HG02840 (cell line): ENCODE measurements around the gene ANKRD13C.

Source experiments
- ATAC-seq: cut with Tn5 transposase; IDR thresholded peaks from one replicate; pipeline ENCODE4 v1.9.1; 2021; ENCODE audit warnings: mild to moderate bottlenecking, moderate library complexity, moderate number of reproducible peaks; ENCODE audit not compliant: unreplicated experiment, low FRiP score

The ANKRD13C gene

DNA sequence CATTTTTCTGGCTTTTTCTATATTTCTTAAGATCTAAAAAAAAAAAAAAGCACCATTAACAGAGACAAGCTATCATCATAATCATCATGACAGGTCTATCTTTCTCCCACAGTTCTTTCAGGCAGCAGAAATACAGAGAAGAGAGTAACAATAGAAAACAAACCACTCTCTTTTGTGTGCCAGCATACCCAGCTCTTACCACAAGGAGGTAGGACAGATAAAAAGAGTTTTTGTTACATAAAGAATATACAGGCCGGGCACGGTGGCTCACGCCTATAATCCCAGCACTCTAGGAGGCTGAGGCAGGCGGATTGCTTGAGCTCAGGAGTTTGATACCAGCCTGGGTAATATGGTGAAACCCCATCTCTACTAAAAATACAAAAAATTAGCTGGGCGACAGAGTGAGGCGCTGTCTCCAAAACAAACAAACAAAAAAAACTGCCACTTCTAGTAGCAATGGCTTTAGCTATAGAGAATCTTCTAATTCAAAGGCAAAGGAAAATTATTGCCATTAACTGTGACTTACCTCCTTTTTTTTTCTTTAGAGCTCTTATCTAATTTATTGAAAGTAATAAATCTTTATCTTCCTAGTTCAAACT, 39.7 kb downstream of the ANKRD13C start:
- no peak for ATAC-seq

DNA sequence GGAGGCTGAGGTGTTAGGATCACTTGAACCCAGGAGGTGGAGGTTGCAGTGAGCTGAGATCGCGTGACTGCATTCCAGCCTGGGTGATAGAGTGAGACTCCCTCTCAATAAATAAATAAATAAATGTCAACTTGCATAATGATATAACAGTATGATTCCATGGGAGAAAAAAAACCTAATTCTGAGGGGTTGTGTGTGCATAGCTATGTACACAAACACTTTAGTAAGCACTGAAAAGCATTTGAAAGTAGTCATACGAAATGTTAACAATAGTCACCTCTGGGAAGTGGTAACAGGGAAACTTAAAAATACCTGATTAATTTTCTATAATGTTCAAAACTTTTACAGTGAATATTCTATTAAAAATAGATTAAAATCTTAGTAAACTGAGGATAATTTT, 43.2 kb downstream of the ANKRD13C start:
- no peak for ATAC-seq

DNA sequence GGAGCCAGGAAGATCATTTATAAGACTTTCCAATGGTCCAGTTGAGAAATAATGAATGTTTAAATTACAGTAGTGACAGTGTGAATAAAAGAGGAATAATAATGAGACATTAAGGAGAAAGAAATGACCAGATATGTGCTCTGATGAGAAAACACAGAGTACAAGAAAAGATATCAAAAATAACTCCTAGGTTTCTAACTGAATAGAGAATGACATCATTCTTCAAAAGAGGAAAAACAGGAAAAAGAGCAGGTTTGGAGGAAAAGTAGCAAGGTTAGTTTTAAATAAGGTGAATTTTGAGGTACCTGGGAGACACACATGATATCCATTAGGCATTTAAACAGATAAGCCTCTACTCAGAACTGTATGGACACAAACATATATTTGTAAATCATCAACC, 55.0 kb downstream of the ANKRD13C start:
- no peak for ATAC-seq

DNA sequence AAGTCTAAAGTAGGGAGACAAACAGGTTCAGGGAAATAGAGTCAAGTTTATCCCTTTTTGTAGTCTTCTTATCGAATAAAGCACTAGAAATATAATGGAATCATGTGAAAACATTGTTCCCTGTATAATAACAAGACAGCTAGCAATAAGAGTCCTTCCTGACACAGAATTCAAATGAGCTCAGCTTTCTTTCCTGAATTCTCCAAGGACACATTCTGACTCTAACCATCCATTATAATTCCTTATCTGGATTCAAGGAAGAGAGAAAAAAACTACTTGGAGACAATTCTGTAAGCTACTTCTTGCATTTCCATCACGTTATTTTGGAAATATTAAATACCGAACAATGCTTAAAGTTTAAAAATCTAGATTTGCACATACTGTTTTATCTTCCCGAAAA, 58.8 kb downstream of the ANKRD13C start:
- no peak for ATAC-seq

DNA sequence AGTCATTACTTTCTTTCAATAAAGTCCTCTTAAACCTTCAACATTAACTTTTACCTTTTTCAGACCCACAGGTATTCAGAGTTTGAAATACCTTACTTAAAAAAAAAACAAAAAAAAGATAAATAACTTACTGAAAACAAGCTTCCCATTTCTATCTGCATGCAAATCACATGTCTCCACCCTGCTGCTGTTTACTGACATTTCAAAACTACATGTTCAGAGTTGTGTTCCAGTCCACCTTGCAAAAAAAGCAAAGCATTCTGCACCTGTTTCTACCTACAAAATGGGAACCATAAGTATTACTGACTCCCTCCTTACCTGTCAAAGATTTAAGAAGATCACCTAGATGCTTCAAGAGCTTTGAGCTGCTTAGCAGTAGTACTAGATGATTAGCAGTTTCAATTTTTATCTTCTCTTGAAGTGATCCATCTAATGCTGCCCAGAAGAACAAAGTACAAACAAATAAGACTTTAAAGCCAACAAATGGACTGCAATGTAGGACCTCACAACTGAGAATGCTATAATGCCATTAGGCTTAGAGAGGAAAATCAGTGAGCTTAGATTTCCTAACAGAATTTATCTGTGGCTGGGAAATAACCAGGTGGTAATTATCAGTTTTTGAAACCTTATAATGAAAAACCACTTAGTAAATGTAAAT, 61.2 kb downstream of the ANKRD13C start:
- no peak for ATAC-seq

DNA sequence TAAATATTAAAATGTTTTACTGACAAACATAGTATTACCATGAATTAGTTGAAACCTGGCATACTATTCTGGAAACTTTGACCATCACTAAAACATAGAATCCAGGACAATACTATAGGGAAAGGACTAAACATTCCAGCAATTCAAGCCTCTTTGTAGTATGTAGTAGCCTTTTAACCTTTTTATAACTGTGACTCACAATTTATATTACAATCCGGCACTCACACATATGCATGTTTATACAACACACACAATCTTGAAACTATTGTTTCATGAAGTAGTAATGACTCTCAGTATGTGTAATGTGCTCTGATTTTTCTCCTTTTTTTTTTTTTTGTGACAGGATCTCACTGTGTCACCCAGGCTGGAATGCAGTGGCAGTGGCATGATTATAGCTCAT, 64.3 kb downstream of the ANKRD13C start:
- no peak for ATAC-seq

DNA sequence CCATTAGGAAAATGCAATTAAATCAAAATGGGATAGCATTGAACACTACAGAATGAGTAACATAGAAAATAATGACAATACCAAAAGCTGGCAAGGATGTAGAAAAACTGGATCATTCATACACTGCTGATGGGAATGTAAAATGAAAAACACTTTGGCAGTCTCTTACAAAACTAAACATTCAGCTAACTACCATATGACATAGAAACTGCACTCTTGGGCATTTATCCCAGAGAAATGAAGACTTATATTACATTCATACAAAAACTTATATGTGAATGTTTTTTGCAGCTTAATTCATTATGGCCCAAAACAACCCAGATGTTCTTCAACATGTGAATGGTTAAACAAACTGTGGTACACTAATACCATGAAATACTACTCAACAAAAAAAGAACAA, 66.4 kb downstream of the ANKRD13C start:
- no peak for ATAC-seq

DNA sequence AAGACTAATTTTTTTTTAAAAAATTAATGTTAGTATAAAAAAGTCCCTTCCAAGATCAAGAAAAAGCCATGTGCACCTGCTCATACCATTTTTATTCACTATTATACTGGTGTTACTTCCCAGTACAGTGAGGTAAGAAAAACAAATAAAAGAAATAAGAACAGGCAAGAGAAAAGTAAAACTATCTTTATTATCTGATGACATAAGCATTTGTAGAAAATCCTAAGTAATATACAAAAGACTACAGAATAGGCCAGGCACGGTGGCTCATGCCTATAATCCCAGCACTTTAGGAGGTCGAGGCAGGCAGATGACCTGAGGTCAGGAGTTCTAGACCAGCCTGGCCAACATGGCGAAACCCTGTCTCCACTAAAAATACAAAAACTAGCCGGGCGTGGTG, 68.1 kb downstream of the ANKRD13C start:
- no peak for ATAC-seq

DNA sequence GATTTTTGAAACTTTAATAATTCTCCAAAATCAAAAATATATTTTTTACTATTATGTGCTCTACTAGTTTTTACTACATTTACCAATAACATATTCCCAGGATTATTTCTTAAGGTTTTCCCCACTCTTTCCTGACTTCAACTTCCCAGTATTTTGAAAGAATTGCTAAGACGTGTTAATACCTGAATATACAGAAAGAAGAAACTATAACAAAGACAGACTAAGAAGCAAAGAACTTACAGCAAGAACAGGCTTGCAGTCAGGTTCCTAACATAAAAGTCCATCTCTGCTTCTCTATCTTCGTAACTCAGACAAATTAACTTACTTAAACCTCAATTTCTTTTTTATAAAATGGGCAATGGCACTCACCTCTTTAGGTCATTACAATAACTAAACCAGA, 70.2 kb downstream of the ANKRD13C start:
- ATAC-seq = no peak

DNA sequence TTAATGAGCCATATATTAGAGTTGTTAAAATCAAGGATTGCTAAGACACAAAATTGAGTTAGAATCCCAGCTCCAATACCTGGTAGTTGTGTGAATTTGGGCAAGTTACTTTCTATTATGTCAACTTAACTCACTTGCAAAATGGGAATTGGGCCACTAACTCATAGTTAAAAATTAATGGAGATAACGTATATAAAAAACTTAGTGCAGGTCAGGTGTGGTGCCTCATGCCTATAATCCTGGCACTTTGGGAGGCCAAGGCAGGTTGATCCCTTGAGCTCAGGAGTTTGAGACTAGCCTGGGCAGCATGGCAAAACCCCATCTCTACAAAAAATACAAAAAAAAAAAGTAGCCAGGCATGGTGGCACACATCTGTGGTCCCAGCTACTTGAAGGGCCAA, 75.8 kb downstream of the ANKRD13C start:
- ATAC-seq = no peak

DNA sequence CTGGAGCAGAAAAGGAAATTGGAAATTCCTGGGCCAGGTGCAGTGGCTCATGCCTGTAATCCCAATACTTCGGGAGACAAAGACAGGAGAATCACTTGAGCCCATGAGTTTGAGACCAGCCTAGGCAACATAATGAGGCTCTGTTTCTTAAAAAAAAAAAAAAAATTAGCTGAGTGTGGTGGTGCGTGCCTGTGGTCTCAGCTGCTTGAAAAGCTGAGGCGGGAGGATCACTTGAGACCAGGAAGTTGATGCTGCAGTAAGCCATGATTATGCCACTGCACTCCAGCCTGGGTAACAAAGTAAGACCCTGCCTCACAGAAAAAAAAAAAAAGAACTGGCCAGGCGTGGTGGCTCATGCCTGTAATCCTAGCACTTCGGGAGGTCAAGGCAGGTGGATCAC, 76.6 kb downstream of the ANKRD13C start:
- ATAC-seq = no peak

DNA sequence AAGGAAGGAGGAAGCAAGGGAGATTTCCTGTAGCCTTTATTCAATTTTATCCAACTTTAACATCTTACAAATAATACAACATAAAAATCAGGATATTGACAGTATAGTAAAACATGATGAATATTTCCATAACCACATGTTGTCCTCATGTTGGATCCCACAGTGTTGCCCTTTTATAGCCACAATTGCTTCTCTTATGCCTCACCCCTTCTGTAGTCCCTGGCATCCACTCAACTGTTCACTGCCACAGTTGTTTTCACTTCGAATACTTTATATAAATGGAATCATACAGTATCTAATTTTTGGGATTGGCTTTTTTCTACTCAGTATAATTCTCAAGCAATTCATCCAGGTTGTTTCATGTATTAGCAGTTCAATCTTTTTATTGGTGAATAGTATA, 88.6 kb downstream of the ANKRD13C start:
- no peak for ATAC-seq

DNA sequence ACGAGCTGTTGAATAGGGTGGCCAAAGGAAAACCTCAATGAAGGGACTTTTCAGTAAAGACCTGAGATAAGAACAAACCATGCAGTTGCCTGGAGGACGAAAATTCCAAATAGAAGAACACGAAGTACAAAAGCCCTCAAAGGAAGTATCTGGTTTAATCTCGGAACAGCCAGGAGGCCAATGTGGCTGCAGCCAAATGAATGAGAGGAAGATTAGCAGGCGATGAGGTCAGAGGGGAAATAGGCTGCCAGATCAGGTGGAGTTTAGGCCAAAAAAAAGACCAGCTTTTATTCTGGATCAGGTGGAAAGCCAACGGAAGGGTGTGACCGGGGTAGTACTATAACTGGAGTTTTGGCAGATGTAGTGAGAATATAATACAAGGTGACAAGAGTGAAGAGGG, 89.7 kb downstream of the ANKRD13C start:
- ATAC-seq = no peak

DNA sequence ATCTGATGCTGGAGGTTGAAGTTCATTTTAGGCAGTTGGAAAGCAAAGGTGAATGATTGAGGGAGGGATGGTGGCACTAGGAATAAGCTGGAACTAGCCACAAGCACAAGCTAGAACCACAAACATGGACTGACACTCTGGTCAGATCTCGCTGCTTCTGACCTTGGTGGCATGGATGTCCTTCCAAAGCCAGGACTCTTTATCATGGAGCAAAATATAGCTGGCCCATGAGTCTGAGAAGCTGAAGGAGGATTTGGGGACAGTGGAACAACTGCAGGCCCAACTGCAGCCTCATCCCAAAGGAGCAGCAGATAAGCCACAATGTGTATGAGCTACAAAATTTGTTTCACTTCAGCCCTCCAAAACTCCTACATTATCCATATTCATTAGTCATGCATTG, 97.9 kb downstream of the ANKRD13C start:
- ATAC-seq = no peak

DNA sequence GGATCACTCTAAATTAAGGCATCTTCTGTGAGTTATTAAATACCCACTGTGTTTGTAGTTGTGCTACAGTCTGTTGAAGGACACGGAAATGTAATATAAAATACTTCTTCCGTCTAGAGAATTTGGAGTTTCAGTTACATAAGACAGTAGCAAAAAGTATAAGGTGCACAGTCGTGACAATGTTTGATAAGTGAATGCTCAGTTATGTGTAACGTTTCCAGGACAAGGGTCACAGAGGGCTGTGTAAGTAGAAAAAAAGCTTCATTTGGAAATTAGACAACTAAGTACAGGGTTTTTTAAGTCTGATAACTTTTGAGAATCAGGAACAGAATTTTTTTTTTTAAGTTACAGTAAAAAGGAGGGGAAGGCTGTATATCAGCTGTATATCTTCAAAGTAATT, 105.8 kb downstream of the ANKRD13C start:
- no peak for ATAC-seq

DNA sequence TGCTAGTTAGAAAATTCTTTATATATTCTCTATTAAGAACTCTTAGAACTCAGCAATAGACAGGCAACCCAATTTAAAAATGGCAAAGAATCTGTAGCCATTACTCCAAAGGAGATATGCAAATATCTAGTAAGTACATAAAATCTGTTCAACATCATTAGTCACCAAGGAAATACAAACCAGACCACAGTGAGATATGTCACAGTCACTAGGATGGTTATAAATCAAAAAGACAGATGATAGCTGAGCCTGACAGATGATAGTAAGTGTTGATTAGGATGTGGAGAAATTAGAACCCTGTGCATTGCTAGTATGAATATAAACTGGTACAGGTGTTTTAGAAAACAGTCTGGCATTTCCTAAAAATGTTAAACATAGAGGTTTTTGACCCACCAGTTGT, 106.8 kb downstream of the ANKRD13C start:
- no peak for ATAC-seq

DNA sequence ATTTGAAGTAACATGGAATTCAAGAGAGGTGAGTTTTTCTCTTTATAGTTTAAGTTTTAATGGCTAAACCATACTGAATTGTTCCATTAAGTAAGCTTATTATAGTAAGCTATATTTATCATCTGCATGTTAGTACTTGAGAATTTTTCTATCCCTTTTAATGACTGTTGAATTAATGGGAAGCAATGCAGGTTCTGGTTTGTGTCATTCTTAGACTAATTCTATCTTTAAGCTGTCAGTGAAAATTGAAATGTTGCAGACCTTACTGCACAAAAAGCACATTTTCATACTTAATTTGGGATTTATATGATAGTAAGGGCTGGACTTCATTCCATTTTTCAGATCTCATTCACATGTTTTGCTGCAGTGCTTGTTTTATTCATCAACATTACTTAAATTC, 107.4 kb downstream of the ANKRD13C start:
- ATAC-seq = no peak

DNA sequence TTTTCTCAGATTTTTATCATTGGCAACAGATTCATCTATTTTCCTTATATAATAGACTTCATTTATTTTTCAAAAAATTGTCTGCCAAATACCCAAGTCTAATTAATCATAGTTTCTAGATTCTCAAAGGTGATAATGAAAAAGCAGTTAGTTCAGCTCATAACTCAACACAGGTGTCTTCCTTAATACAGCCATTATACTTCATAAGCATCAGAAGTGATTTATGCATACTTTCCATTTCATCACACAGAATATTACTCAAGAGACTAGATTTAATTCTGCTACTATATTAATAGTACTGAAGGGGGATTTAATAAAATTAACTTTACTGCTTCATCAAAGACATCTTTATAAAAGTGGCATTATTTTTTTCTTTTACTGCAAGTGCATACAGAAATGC, 114.6 kb downstream of the ANKRD13C start:
- no peak for ATAC-seq

DNA sequence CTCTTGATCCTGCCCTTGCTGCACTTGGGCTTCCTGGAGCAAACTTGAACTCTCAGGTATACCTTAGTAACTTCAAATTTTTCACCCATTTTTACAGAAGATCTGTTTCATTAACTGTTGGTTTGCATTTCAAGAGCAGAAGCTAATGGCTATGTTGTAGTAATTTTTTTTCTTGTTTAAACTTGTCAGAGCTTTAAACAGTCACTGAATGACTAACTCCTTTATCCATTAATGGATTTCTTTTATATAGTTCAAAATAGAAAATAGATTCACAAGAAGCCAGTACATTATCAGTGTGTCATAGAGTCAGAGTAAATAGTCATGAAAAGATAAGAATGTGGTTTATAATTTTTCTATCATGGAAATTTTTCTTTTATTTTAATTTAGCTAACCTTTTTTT, 119.8 kb downstream of the ANKRD13C start:
- ATAC-seq = no peak

DNA sequence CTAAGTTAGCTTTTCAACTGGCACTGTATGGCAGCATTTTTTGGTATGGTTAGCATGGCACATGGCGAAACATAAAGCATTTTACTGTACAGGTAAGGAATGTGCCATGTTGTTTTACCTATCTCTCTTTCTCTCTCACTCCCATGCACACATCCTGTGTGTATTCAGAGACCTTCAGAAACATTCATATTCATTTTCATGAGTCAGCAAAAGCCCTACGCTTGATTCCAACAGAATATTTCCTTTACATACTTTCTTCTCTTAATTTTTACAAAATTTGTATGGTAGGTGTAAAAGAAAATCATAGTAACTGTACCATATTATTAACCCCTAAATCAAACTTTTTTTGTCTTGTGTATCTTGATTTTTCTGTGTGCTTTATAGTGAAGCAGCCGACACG, 123.0 kb downstream of the ANKRD13C start:
- ATAC-seq = no peak

DNA sequence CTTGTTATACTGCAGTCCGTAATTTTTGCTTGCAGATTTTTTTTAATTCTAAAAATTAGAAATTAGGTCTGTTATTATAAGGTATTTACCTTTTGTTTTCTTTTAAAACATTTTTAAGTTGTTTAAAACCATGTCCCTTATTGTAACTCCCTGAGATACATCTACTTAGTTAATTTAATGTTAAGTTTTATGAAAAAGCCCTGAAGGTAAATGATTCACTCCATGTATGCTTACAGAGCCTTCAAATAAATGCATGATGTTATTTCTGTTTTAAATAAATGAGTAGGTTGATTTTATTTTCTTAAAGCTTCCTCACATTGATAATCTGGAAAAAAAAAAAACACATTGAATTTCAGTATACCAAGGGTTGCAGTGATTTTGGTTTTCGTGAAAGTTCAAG, 125.9 kb downstream of the ANKRD13C start:
- no peak for ATAC-seq

DNA sequence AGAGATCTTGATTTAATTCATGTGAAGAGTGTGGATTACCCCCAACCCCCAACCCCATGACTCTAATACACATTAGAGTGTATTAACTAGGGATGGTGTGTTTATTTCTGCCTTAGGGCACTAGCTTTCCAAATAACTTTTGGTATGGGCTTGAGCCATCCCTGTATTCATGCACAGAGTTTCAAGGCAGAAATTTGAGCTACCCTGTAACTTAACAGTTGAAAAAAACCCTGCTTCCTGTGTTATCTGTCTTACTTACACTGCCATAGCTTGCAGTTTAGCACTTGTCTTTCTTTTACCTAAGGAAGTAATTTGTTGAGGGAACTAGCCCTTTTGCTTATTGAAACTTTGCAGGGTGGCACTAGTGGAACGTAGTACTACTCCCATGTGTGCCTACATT, 127.1 kb downstream of the ANKRD13C start:
- ATAC-seq = no peak

DNA sequence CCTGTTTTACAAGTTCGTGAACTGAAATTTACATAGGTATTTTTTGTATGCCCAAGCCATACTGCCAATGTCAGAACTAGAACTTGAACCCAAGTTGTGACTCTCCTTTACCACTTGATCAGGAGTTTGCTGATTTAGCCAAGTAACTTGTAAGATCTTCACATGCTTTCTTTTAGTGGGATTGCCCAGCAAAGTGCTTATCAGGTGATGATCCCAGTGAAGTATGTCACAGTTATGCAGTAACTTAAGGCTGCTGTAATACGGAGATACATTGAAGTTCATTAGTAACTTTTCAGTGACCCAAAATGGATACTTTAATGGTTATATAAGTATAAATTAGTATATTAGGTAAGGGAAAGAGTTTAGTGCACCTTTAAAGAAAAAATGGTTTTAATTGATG, 129.6 kb downstream of the ANKRD13C start:
- ATAC-seq = no peak
